HepG2 (cell line): Measurements from ENCODE around the gene ME2. TPM values are rescaled to one million over a fixed set of nuclear protein-coding genes. Genes with fewer than 3 reads are reported as not detected.

ENCODE experiments used
- BRD4 ChIP-seq: sonication (generic); formaldehyde crosslinking; IDR thresholded peaks from 2 replicates; pipeline ENCODE4 v1.4.0; 2020; ENCODE audit warnings: missing genetic modification reagents
- DNMT1 ChIP-seq: sonication (generic); formaldehyde crosslinking; IDR thresholded peaks from 2 replicates; pipeline ENCODE4 v1.5.1; 2020; ENCODE audit warnings: mild to moderate bottlenecking, missing genetic modification reagents
- GLI4 ChIP-seq: sonication (generic); formaldehyde crosslinking; IDR thresholded peaks from 2 replicates; pipeline ENCODE4 v1.5.1; 2020; ENCODE audit warnings: missing genetic modification reagents, mild to moderate bottlenecking, moderate library complexity, borderline replicate concordance
- MTF1 ChIP-seq: sonication (generic); formaldehyde crosslinking; IDR thresholded peaks from 2 replicates; pipeline ENCODE4 v1.5.0; 2020; ENCODE audit warnings: missing genetic modification reagents
- PITX1 ChIP-seq: sonication (generic); formaldehyde crosslinking; IDR thresholded peaks from 2 replicates; pipeline ENCODE4 v1.5.1; 2020; ENCODE audit warnings: mild to moderate bottlenecking, missing genetic modification reagents
- SMAD1 ChIP-seq: sonication (generic); formaldehyde crosslinking; IDR thresholded peaks from 2 replicates; pipeline ENCODE4 v1.4.0; 2020; ENCODE audit warnings: missing genetic modification reagents, low read depth, mild to moderate bottlenecking, borderline replicate concordance
- TBX3 ChIP-seq: fragments of 450-650 bp; IDR thresholded peaks from 2 replicates; pipeline ENCODE4 v1.6.1; 2017; ENCODE audit warnings: antibody characterized with exemption, mild to moderate bottlenecking, inconsistent platforms, borderline replicate concordance
- ZBTB7B ChIP-seq: sonication (generic); formaldehyde crosslinking; IDR thresholded peaks from 2 replicates; pipeline ENCODE4 v1.4.0; 2020; ENCODE audit warnings: missing genetic modification reagents
- ZNF12 ChIP-seq: sonication (generic); formaldehyde crosslinking; IDR thresholded peaks from 2 replicates; pipeline ENCODE4 v1.5.0; 2020; ENCODE audit warnings: missing genetic modification reagents
- ZNF138 ChIP-seq: sonication (generic); formaldehyde crosslinking; IDR thresholded peaks from 2 replicates; pipeline ENCODE4 v1.5.0; 2020; ENCODE audit warnings: mild to moderate bottlenecking, low read depth, missing genetic modification reagents
- ZNF17 ChIP-seq: sonication (generic); formaldehyde crosslinking; IDR thresholded peaks from 2 replicates; pipeline ENCODE4 v1.5.0; 2020; ENCODE audit warnings: mild to moderate bottlenecking, missing genetic modification reagents
- ZNF569 ChIP-seq: sonication (generic); formaldehyde crosslinking; IDR thresholded peaks from 2 replicates; pipeline ENCODE4 v1.5.0; 2020; ENCODE audit warnings: mild to moderate bottlenecking, missing genetic modification reagents, moderate library complexity, borderline replicate concordance
- ZNF616 ChIP-seq: sonication (generic); formaldehyde crosslinking; IDR thresholded peaks from 2 replicates; pipeline ENCODE4 v1.5.0; 2020; ENCODE audit warnings: low read depth, mild to moderate bottlenecking, missing genetic modification reagents
- ZNF652 ChIP-seq: IDR thresholded peaks from 2 replicates; pipeline ENCODE4 v1.6.1; 2016; ENCODE audit warnings: low read depth, borderline replicate concordance
- ZNF75D ChIP-seq: sonication (generic); formaldehyde crosslinking; IDR thresholded peaks from 2 replicates; pipeline ENCODE4 v1.8.1; 2023; ENCODE audit warnings: missing genetic modification reagents, mild to moderate bottlenecking, borderline replicate concordance
- ZSCAN9 ChIP-seq: IDR thresholded peaks from 2 replicates; pipeline ENCODE4 v1.6.1; 2016; ENCODE audit warnings: borderline replicate concordance
- polyA plus RNA-seq, 8 experiments: library from polyadenylated mRNA; depleted of rRNA in 3 of 8; stranded (reverse) in 7 of 8; unstranded in 1 of 8; fragments of >200 nt; fragmentation: Illumina TruSeq in 4 of 8; extraction: Trizol in 4 of 8; gene quantifications; 2 replicates each; pipeline versions ENCODE4 v1.2.1 to v1.2.3, GENCODE V29; 2011 to 2016; ENCODE audit warnings: low read depth in 4 of 8, missing spikeins in 1 of 8, mixed read lengths in 1 of 8; ENCODE audit not compliant: insufficient read depth in 1 of 8
- total RNA-seq, 5 experiments: library from RNA; depleted of rRNA; stranded (reverse); fragments of >200 nt; fragmentation: Illumina TruSeq; extraction: Trizol; gene quantifications; 2 replicates each; pipeline ENCODE4 v1.2.3, GENCODE V29; 2016; ENCODE audit warnings: low read depth in 1 of 5
- TF ChIP-seq, protein P1 (sequence below): sonication (generic); formaldehyde crosslinking; IDR thresholded peaks from 2 replicates; pipeline ENCODE4 v1.5.1; 2020; ENCODE audit warnings: mild to moderate bottlenecking, missing genetic modification reagents
- TF ChIP-seq, protein P2 (sequence below): sonication (generic); formaldehyde crosslinking; IDR thresholded peaks from 2 replicates; pipeline ENCODE4 v1.9.0; 2022; ENCODE audit warnings: missing genetic modification reagents, mild to moderate bottlenecking, borderline replicate concordance
- TF ChIP-seq, protein P3 (sequence below): IDR thresholded peaks from 2 replicates; pipeline ENCODE4 v1.4.0; 2020; ENCODE audit warnings: mild to moderate bottlenecking, missing genetic modification reagents
- TF ChIP-seq, protein P4 (sequence below): sonication (generic); formaldehyde crosslinking; IDR thresholded peaks from 2 replicates; pipeline ENCODE4 v1.4.0; 2020; ENCODE audit warnings: missing genetic modification reagents

ME2 gene
- total and polyA plus RNA-seq, 2 of the 13 experiments (the other 11 are each of a cell fraction or from before 2014, with no cell fraction given), result 17.3 to 20.6 TPM

DNA sequence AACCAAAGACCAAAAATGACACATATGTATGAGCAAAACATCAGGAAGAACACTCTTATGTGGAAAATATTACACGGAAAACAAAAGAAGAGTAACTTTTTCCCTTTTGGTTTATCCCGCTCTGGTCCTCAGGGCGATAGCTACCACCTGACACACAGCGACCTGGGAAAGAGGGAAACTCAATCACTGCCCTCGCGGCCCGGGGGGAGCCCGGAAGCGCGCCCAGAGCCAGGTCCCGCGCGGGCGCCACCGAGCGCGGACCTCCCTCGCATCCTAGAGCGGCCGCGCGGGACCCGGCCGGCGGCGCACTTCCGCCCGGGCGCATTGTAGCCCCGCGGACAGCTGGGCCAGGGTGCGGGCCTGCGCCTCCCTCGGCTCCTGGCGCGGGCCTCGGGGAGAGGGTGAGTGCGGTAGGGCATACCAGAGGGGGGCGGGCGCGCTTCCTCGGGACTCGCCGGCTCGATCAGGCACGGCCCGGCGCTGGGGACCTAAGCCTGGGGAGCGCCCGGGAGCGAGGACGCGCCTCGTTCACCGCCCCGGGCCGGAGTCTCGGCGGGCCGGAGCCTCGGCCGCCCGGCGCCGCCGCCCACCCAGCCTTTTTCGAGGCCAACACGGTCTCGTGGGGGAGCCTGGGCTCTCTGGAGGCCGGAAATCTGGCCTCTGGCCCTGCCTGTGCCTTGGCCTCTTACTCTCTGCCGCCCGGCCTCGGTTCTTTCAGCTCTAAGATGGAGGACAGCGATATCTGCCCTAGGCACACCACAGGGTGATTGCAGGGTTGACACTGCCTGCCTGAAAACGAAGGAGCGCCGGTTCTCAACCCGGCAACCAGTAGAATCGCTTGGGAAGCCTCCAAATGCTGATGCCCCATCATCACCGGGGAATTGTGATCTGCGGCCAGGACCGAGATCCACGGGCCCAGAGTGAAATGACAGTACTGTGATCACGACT is 89.1 kb downstream of the ME2 start, which contains the start of gene ELAC1 (continued):
- TF ChIP-seq TBX3, result no peak
- no peak; the same call in 1 of the 2 replicates for TF ChIP-seq ZNF616
- no peak for TF ChIP-seq SMAD1 (CRISPR knock-in tag)
- no peak for TF ChIP-seq ZNF17
- peak; percentile 57; the same call in 1 of the 2 replicates for TF ChIP-seq ZNF138 (CRISPR knock-in tag)
- TF ChIP-seq ZNF652, result no peak
- TF ChIP-seq MTF1 (CRISPR knock-in tag), result no peak
- no peak for TF ChIP-seq ZNF75D
- TF ChIP-seq DNMT1, result no peak
- TF ChIP-seq ZBTB7B (CRISPR knock-in tag), result peak; percentile 45; the same call in 1 of the 2 replicates
- TF ChIP-seq BRD4 (CRISPR knock-in tag), result no peak; the same call in 1 of the 2 replicates
- no peak for TF ChIP-seq ZSCAN9 (CRISPR knock-in tag)
- TF ChIP-seq, protein P1, sequence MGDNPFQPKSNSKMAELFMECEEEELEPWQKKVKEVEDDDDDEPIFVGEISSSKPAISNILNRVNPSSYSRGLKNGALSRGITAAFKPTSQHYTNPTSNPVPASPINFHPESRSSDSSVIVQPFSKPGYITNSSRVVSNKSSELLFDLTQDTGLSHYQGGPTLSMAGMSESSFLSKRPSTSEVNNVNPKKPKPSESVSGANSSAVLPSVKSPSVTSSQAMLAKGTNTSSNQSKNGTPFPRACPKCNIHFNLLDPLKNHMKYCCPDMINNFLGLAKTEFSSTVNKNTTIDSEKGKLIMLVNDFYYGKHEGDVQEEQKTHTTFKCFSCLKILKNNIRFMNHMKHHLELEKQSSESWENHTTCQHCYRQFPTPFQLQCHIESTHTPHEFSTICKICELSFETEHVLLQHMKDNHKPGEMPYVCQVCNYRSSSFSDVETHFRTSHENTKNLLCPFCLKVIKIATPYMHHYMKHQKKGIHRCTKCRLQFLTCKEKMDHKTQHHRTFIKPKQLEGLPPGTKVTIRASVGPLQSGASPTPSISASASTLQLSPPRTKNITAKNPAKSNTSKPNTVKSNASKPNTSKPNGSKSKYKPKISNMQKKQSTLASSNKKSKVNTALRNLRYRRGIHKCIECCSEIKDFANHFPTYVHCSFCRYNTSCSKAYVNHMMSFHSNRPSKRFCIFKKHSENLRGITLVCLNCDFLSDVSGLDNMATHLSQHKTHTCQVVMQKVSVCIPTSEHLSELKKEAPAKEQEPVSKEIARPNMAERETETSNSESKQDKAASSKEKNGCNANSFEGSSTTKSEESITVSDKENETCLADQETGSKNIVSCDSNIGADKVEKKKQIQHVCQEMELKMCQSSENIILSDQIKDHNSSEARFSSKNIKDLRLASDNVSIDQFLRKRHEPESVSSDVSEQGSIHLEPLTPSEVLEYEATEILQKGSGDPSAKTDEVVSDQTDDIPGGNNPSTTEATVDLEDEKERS (CRISPR knock-in tag), result no peak; the same call in 1 of the 2 replicates
- no peak for TF ChIP-seq GLI4 (CRISPR knock-in tag)
- no peak for TF ChIP-seq ZNF569 (CRISPR knock-in tag)
- TF ChIP-seq, protein P2, sequence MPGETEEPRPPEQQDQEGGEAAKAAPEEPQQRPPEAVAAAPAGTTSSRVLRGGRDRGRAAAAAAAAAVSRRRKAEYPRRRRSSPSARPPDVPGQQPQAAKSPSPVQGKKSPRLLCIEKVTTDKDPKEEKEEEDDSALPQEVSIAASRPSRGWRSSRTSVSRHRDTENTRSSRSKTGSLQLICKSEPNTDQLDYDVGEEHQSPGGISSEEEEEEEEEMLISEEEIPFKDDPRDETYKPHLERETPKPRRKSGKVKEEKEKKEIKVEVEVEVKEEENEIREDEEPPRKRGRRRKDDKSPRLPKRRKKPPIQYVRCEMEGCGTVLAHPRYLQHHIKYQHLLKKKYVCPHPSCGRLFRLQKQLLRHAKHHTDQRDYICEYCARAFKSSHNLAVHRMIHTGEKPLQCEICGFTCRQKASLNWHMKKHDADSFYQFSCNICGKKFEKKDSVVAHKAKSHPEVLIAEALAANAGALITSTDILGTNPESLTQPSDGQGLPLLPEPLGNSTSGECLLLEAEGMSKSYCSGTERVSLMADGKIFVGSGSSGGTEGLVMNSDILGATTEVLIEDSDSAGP (CRISPR knock-in tag), result peak; percentile 41; the same call in 1 of the 2 replicates
- TF ChIP-seq PITX1 (CRISPR knock-in tag), result no peak
- TF ChIP-seq ZNF12 (CRISPR knock-in tag), result no peak
- TF ChIP-seq, protein P3, sequence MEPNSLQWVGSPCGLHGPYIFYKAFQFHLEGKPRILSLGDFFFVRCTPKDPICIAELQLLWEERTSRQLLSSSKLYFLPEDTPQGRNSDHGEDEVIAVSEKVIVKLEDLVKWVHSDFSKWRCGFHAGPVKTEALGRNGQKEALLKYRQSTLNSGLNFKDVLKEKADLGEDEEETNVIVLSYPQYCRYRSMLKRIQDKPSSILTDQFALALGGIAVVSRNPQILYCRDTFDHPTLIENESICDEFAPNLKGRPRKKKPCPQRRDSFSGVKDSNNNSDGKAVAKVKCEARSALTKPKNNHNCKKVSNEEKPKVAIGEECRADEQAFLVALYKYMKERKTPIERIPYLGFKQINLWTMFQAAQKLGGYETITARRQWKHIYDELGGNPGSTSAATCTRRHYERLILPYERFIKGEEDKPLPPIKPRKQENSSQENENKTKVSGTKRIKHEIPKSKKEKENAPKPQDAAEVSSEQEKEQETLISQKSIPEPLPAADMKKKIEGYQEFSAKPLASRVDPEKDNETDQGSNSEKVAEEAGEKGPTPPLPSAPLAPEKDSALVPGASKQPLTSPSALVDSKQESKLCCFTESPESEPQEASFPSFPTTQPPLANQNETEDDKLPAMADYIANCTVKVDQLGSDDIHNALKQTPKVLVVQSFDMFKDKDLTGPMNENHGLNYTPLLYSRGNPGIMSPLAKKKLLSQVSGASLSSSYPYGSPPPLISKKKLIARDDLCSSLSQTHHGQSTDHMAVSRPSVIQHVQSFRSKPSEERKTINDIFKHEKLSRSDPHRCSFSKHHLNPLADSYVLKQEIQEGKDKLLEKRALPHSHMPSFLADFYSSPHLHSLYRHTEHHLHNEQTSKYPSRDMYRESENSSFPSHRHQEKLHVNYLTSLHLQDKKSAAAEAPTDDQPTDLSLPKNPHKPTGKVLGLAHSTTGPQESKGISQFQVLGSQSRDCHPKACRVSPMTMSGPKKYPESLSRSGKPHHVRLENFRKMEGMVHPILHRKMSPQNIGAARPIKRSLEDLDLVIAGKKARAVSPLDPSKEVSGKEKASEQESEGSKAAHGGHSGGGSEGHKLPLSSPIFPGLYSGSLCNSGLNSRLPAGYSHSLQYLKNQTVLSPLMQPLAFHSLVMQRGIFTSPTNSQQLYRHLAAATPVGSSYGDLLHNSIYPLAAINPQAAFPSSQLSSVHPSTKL (CRISPR knock-in tag), result peak; percentile 34; the same call in 1 of the 2 replicates
- TF ChIP-seq, protein P4, sequence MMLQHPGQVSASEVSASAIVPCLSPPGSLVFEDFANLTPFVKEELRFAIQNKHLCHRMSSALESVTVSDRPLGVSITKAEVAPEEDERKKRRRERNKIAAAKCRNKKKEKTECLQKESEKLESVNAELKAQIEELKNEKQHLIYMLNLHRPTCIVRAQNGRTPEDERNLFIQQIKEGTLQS (CRISPR knock-in tag), result peak; percentile 44; the same call in 1 of the 2 replicates
